ENCODE data around the gene NRXN3. TPM values are rescaled to one million over a fixed set of nuclear protein-coding genes. Genes with fewer than 3 reads are reported as not detected.

Gene NRXN3
- polyA plus RNA-seq, 1 donor from 2014 or later: 110 TPM

- Histone ChIP-seq H3K36me3 (ENCODE audit: insufficient read depth, low read length) (no peaks in the 10 kb centered on the region), H3K27ac (ENCODE audit: low read length) (no peak overlapping the region), H3K79me2 (replicated peaks; ENCODE audit: insufficient read depth, low read length) (no peaks in the 10 kb centered on the region), H3F3A (ENCODE audit: insufficient read depth, low read length, poor library complexity, severe bottlenecking) (no peaks in the 10 kb centered on the region), H3K4me3 (ENCODE audit: low read length) (no peak overlapping the region), H2AFZ (ENCODE audit: low read depth, low read length) (no peak overlapping the region), H3K27me3 (ENCODE audit: insufficient read depth, low read depth, low read length) (no peaks in the 10 kb centered on the region), H3K9ac (ENCODE audit: low read length) (no peak overlapping the region), H4K20me1 (ENCODE audit: insufficient read depth) (no peaks in the 10 kb centered on the region), H3K4me2 (ENCODE audit: low read length) (no peak overlapping the region), H3K9me2 (ENCODE audit: insufficient read depth, low read length) (no peaks in the 10 kb centered on the region), H3K9me3 (ENCODE audit: low read length) (no peaks in the 10 kb centered on the region)
- no peak for TF ChIP-seq EZH2 (IDR thresholded peaks at IDR 0.05; ENCODE audit: borderline replicate concordance, insufficient read depth, low read length, poor library complexity, severe bottlenecking)
- peak; percentile 59 for TF ChIP-seq RAD21 (conservative IDR thresholded peaks at IDR 0.05)
- TF ChIP-seq MXI1 (conservative IDR thresholded peaks at IDR 0.05; ENCODE audit: poor library complexity, severe bottlenecking): no peak
- no peak for TF ChIP-seq TAF1 (IDR thresholded peaks at IDR 0.05; ENCODE audit: low read depth)
- TF ChIP-seq REST (IDR thresholded peaks at IDR 0.05; ENCODE audit: borderline replicate concordance): no peak
- peak; percentile 47 for TF ChIP-seq CTCF (IDR thresholded peaks at IDR 0.05; ENCODE audit: poor library complexity, severe bottlenecking)
- no peak for TF ChIP-seq POLR2AphosphoS5 (IDR thresholded peaks at IDR 0.05)
- no peak for TF ChIP-seq SMC3 (conservative IDR thresholded peaks at IDR 0.05; ENCODE audit: poor library complexity)
- TF ChIP-seq EP300 (conservative IDR thresholded peaks at IDR 0.05; ENCODE audit: poor library complexity, severe bottlenecking): no peak
Measured at GRCh38 chr14:79011091-79011919, 841.1 kb downstream of the NRXN3 start.

- Histone ChIP-seq H3K9me2 (ENCODE audit: insufficient read depth, low read length) (no peaks in the 10 kb centered on the region), H3K36me3 (ENCODE audit: insufficient read depth, low read length) (no peaks in the 10 kb centered on the region), H3K4me2 (ENCODE audit: low read length) (no peak overlapping the region), H3K27ac (ENCODE audit: low read length) (no peak overlapping the region), H3K4me3 (ENCODE audit: low read length) (no peak overlapping the region), H3K27me3 (ENCODE audit: insufficient read depth, low read depth, low read length) (no peaks in the 10 kb centered on the region), H4K20me1 (ENCODE audit: insufficient read depth) (no peaks in the 10 kb centered on the region), H3K9me3 (ENCODE audit: low read length) (no peaks in the 10 kb centered on the region), H3F3A (ENCODE audit: insufficient read depth, low read length, poor library complexity, severe bottlenecking) (no peaks in the 10 kb centered on the region), H2AFZ (ENCODE audit: low read depth, low read length) (no peak overlapping the region), H3K79me2 (replicated peaks; ENCODE audit: insufficient read depth, low read length) (no peaks in the 10 kb centered on the region), H3K9ac (ENCODE audit: low read length) (no peak overlapping the region)
- TF ChIP-seq CTCF (IDR thresholded peaks at IDR 0.05; ENCODE audit: poor library complexity, severe bottlenecking): no peak
- TF ChIP-seq RAD21 (conservative IDR thresholded peaks at IDR 0.05): no peak
- TF ChIP-seq REST (IDR thresholded peaks at IDR 0.05; ENCODE audit: borderline replicate concordance): no peak
- no peak for TF ChIP-seq TAF1 (IDR thresholded peaks at IDR 0.05; ENCODE audit: low read depth)
- no peak for TF ChIP-seq MXI1 (conservative IDR thresholded peaks at IDR 0.05; ENCODE audit: poor library complexity, severe bottlenecking)
- TF ChIP-seq SMC3 (conservative IDR thresholded peaks at IDR 0.05; ENCODE audit: poor library complexity): no peak
- TF ChIP-seq EZH2 (IDR thresholded peaks at IDR 0.05; ENCODE audit: borderline replicate concordance, insufficient read depth, low read length, poor library complexity, severe bottlenecking): no peak
- no peak for TF ChIP-seq POLR2AphosphoS5 (IDR thresholded peaks at IDR 0.05)
- TF ChIP-seq EP300 (conservative IDR thresholded peaks at IDR 0.05; ENCODE audit: poor library complexity, severe bottlenecking): no peak
Measured at GRCh38 chr14:79011920-79012204, 841.7 kb downstream of the NRXN3 start.
